Measurements from ENCODE around the gene GPSM1. TPM values are rescaled to one million over a fixed set of nuclear protein-coding genes. Genes with fewer than 3 reads are reported as not detected.

The GPSM1 gene
- total RNA-seq, 1 donor from 2014 or later, result 37.1 TPM

- DNase-seq, result no peak
Measured at GRCh38 chr9:136334541-136334940, 7.2 kb downstream of the GPSM1 start.

- DNase-seq, result no peak
Measured at GRCh38 chr9:136335296-136336155, 8.2 kb downstream of the GPSM1 start.

GRCh38 chr9:136336156-136336870, 9.0 kb downstream of the GPSM1 start:
- no peak for DNase-seq

- no peak for DNase-seq
Measured at GRCh38 chr9:136336881-136337280, 9.5 kb downstream of the GPSM1 start.

GRCh38 chr9:136337416-136338395, 10.4 kb downstream of the GPSM1 start:
- DNase-seq, result no peak

- DNase-seq, result no peak
Measured at GRCh38 chr9:136338511-136338910, 11.2 kb downstream of the GPSM1 start.

GRCh38 chr9:136339173-136339957, 12.0 kb downstream of the GPSM1 start:
- peak; percentile 83 for DNase-seq

- DNase-seq, result no peak
Measured at GRCh38 chr9:136339958-136340310, 12.6 kb downstream of the GPSM1 start.

GRCh38 chr9:136340356-136341041, 13.2 kb downstream of the GPSM1 start:
- DNase-seq, result no peak

- no peak for DNase-seq
Measured at GRCh38 chr9:136341042-136341655, 13.8 kb downstream of the GPSM1 start.

- no peak for DNase-seq
Measured at GRCh38 chr9:136341769-136342168, 14.4 kb downstream of the GPSM1 start.

- peak; percentile 85 for DNase-seq
Measured at GRCh38 chr9:136342181-136343120, 15.1 kb downstream of the GPSM1 start.

GRCh38 chr9:136343121-136343883, 16.0 kb downstream of the GPSM1 start:
- no peak for DNase-seq

- no peak for DNase-seq
Measured at GRCh38 chr9:136343884-136344269, 16.5 kb downstream of the GPSM1 start.

GRCh38 chr9:136344544-136345280, 17.4 kb downstream of the GPSM1 start:
- no peak for DNase-seq

GRCh38 chr9:136345281-136346156, 18.2 kb downstream of the GPSM1 start:
- DNase-seq, result peak; percentile 70

GRCh38 chr9:136346157-136346481, 18.8 kb downstream of the GPSM1 start:
- no peak for DNase-seq
